ELF-1 (cell line): ENCODE measurements around the gene NPNT.

Experiments
- DNase-seq: peaks from one replicate; pipeline ENCODE4 v3.0.0-alpha.2; 2016; ENCODE audit warnings: low read depth, low spot score

Gene NPNT

DNA sequence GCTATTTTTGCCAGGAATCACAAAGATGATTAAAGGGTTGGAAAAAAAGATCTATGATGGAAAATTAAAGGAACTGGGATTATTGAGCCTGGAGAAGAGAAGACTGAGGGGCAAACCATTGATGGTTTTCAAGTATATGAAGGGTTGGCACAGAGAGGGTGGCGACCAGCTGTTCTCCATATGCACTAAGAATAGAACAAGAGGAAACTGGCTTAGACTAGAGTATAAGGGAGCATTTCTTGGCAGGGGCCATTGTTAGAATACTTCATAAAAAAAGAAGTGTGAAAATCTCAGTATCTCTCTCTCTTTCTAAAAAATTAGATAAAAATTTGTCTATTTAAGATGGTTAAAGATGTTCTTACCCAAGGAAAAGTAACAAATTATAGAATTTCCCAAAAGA, 75.1 kb downstream of the NPNT start:
- no peak for DNase-seq

DNA sequence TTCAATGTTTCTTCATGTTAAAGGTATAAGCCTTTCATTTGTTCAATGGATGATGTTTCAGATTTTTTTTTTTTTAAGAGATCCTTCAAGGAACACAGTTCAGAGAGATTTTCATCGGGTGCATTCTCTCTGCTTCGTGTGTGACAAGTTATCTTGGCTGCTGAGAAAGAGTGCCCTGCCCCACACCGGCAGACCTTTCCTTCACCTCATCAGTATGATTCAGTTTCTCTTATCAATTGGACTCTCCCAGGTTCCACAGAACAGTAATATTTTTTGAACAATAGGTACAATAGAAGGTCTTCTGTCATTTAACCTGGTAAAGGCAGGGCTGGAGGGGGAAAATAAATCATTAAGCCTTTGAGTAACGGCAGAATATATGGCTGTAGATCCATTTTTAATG, 75.8 kb downstream of the NPNT start:
- DNase-seq = no peak

DNA sequence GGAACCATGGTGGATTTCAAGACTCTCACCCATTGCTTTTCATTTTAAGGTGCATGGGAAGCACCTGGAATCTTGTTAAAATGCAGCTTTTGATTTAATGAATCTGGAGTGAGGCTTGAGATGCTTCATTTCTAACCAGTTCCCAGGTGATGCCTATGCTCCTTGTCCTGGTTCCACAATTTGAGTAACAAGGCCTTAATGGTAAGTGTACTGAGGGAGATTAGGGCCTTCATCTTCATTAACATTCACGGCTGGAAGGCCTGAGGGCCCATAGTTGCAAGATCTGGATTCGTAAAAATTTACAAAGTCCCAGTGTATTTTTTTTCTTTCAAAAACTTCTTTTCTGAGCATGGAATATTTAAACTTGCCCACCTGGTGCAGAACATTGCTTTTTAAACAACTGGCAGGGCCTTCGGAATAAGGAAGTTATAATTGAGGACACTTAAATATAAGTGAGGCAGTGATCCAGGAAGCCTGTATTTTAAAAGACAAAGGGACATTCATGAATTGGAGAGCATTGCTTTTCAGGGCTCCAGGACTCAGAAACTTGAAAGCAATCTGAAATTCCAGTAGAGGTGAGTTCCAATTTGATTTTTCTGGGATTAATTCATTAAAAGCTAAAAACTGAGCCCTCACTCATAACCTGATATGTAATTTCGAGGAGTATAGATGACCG, 77.8 kb downstream of the NPNT start:
- DNase-seq = no peak

DNA sequence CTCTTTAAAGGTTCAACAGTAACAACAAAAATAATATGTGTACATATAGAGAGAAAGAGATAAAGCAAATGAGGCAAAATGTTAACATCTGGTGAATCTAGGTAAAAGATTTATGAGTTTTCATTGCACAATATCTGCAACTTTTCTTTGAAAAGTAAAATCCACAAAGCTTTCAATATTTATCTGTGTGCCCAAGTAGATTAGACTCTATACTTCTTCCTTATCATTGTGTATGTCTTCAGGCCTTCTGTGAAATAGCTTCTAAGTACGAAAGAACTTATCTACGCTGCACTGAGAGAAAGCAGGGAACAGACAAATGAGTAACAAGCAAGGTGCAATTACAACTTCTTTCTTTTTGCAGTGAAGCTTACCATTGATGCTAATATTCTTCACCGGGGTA, 81.6 kb downstream of the NPNT start:
- no peak for DNase-seq

DNA sequence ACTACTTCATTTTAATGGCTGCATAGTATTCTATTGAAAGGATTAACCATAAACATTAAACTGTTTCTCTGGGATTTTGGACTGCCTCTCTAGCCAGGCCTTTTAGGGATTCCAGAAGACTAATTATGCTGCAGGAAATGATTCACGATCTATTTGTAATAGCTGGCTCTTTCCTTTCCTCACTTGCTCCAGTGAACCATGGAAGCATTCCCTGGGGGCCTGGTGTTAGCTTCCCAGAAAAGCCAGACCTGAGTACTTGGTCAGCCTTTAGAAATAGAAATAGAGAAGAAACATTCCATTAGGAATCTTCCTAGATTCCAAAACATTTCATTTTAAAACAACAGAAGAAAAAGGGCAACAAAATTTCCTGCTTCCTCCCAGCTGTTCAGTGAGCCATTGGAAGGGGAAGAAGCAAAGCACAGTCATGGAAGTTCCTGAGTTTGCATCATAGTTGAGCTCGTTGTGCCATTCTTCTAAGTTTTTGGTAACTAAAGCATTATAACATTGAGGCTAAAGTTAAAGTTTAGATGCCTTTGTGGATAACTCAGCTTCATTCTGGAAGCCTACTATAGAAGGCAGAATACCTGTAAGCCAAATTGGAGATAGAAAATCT, 83.5 kb downstream of the NPNT start:
- DNase-seq = no peak

DNA sequence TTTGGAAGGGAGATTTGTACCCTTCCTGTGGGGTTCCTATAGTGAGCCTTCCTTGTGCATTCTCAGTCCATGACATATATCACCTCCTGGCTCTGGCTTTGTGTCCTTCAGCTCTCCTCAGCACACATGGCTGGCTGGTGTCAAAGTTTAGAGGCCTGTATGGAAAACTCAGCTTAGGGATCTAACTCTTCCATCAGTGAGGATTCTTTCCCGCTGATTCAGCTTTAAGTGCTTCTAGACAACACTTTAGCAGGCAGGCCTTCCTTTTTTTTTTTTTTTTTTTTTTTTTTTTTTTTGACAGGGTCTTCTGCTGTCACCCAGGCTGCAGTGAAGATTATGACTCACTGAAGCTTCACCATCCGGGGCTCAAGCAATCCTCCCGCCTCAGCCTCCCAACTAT, 84.2 kb downstream of the NPNT start:
- DNase-seq = peak; percentile 37

DNA sequence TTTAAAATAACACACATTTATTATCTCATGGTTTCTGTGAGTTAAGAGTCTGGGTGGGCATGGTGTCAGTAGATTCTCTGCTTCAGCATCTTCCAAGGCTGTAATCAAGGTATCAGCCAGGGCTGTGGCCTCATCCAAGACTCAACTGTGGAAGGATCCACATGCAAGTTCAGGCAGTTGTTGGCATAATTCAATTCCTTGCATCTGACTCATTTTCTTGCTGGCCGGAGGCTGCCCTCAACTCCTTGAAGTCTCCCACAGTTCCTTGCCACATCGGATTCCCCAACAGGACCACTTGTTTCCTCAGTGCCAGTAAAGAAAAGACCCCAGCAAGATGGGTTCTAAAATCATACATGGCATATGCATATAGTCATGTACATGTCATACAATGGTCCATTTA, 93.4 kb downstream of the NPNT start:
- DNase-seq = no peak

DNA sequence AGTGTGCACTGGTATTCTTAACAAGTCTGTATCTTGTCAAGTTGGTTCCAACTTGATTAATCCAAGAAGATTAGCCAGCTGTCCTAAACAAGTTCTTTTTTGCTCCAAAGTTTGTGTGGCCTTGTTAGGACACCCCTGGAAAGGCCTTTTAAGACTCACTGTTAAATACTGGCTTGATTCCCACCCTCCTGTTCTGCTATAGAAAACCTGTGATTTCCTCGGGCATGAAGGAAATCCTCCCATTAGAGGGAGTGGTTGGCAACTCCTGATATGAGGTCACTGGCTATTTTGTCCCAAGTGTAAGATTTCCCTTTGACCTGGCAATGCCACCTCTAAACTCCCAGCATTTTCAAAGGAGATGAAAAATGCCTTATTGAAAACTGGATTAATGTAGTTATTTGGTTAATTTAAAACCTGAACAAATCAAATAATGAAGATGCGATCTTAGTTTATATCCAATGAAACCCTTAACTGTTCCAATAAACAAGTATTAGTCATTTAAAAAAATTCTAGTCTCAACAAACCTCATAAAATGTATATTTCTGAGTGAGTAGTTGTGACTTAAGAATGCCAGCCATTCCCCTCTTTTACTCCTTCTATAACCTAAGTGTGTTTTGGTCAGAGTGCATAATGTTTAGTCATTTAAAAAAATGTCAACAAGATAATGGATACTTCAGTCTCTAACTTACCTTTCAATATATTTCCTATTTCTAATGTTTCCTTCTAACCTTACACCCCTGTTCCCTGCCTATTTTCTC, 94.4 kb downstream of the NPNT start:
- no peak for DNase-seq

DNA sequence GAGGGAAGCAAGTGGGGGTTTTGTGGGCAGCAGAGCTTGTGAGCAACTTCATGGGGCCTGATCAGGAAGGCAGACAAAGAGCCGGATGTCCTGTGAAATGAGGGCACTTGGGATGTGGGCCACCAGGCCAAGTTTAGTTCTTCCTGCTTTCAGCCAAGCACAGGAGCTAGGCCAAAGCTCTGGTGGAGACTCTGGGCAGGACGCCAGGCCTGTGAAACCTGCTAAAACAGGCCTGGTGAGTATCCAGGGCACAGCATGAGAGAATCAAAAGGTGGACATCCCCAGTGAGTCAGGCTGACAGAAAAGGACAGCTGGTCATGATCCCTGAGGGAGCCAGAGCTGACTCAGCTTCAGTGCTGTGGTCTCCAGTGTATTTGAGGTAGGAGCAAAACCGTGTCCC, 95.7 kb downstream of the NPNT start:
- DNase-seq = no peak

DNA sequence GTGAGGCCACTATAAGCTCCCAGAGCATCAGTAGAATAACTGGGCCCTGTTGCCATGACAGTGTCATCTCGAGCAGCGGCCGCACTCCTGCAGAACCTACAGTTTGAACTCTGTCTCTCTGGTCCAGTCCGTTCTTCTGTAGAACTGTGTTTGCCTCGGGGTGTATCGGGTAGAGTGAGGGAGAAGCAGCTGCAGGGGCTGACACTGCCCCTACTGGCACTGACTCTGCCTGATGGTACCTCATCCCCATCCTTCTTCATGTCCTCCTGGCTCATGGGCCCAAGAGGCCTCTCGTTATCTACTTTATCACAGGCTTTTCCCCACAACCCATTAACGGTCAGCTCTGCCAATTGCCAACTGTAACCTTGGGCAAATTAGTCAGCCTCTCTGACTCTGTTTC, 96.5 kb downstream of the NPNT start:
- DNase-seq = no peak

DNA sequence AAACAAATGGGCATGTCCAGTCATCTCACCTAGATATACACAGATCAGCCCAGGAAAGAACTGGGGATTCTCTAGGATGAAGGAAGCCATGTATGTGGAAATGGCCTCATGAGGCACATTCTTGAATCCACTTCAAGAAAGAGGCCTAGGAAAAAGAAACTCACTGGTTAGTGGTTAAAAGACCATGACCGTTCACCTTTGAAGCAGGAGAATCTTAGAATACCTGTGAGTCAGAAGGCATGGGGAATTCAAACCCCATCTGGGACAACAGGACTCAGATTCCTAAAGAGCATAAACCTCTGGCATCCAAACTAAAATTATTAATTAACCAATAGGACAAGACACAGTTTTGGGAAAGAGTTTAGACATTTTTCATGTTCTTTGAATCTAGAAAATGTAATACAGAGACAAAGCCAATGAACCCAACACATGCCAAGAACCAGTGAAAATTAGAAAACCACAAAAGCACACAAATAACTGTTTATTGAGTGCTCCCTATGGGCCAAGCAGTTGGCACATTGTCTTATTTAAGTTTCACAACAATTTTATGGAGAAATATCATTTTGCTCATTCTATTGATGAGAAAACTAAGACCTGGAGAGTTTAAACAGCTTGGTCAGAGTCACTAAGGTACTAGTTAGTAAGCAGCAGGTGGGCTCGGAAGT, 97.5 kb downstream of the NPNT start:
- no peak for DNase-seq

DNA sequence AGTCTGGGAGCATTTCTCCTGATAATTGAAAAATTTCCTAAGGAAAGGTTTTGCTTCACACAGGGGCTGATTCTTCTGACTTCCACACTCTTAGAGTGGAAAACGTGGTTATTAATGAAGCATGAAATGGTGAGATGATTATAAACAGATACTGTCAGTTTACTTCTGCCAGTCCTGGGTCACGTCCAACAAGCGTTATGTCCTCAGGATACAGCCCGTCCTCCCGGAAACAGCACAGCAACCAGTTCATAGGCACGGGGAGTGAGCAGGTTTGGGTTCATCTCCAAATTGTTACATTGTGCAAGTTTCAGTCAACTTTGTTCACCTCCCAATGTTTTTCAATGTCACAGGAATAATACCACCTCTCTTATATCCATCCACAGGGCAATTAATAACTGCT, 98.8 kb downstream of the NPNT start:
- no peak for DNase-seq

DNA sequence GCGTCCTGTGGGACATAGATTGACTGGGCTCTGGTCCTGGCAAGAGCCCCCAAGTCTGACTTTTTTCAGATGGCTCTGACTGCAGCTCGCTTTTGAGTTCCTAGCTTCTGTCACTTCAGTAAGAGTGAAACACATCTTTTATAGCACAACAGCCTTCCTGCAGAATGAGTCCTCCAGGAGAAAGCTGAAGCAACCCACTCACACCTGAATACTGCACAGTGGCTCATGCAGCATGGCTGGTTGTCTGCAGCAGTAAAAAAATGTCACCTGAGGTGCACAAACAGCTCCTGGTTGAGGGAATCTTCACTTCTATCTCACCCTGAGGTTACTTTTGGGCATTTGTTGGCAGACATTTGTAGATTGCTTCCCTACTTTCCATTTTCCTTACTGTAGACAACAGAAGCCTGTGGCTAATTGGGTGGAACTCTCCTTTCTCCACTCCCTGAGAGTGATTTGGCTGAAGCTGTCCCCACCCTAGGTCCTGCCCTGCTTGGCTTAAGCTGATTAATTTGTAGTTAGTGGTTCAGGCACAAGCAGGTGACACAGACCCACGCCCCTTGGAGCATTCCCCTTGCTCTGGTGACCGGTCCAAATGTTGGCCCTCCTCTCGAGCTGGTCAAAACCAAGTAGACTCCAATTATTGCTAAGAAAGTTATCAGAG, 99.7 kb downstream of the NPNT start:
- no peak for DNase-seq

DNA sequence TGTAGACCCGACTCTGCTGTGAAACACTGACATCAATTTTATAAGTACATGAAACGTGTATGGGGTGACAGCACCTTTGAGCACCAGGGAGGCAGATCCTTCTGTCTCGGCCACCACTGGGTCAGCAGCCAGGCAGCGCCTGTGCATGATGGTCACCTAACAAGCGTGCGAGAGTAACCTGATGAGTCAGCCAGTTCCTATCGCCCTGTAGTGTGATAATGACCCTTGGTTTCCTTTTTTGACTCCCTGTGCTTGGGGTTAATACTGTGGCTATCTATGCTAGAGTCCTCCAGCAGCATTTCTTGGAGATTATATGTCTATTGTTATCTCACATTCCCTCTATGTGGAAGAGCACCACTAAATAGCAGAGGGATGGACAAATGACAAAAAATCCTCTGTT, 101.6 kb downstream of the NPNT start:
- no peak for DNase-seq

DNA sequence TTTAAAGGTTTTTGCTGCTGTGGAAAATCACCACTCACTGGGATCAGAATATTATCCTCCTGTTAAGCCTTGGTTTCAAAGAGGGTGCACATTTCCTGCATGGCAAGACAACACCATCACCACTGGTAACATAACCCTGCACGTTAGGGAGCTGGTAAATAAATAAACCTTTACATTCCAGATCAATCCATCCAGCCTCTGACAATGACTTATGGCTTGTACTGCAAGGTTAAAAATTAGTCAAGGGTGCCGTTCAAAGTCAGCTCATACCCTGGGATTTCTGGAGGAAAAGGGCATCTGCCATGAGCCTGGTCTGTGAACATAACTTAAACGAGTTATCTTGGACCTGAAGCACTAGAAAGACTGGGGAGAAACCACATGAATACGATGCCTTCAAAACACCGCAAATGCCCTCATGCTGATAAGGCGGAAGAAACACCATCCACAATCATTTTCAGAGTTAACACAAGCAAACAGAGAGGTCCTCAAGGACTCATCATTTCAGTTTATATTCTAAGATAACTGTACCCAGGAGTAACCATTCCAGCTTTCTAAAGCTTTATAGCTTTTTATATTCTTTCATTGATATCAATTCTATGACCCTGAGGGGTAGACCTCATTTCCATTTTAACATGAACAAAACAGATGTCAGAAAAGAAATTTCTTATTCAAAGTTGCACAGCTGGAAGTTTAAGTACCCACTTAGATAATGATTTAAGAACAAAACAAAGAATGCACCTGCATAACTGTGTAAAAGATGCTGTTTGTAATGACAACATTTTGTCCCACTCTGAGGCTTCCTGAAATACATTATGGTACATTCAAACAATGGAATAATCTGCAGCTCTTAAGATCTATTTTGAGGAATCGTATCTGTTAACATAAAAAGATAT, 103.1 kb downstream of the NPNT start:
- DNase-seq = peak; percentile 42

DNA sequence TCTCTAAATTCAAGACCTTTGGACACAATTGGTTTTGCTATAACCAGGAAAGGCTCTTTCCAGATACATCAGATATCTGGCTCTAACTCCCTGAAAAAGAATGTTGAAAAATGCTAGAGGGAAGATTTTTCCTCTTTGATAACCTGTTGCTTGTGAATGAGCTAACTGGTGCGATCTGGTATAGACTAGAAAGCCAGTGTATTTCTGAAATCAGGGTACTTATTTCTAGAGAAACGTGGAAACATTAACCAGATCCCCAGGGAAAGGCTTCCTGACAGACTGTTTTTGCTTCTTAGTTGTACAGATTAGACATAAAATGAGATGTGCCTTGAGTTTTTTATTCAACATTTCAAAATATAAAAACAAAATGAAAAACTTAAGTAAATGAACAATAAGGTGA, 107.7 kb downstream of the NPNT start:
- DNase-seq = no peak

DNA sequence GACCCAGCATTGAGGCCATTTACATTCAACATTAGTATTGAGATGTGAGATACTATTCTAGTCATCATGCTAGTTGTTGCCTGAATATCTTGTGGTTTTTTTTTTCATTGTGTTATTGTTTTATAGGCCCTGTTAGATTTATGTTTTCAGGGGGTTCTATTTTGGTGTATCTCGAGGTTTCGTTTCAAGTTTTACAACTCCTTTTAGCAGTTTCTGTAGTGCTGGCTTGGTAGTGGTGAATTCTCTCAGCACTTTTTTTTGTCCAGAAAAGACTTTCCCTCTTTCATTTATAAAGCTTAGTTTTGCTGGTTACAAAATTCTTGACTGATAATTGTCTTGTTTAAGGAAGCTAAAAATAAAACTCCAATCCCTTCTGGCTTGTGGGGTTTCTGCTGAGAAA, 115.5 kb downstream of the NPNT start:
- DNase-seq = no peak

DNA sequence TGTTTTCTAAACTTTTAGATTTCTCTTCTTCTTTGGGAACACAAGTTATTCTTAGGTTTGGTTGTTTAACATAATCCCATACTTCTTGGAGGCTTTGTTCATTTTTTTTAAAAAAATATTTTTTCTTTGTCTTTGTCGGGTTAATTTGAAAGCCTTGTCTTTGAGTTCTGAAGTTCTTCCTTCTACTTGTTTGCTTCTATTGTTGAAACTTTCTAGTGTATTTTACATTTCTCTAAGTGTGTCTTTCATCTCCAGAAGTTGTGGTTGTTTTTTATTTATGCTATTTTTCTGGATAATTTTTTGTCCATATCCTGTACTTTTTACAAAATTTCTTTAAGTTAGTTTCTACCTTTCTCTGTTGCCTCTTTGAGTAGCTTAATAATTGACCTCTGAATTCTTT, 116.1 kb downstream of the NPNT start:
- no peak for DNase-seq

DNA sequence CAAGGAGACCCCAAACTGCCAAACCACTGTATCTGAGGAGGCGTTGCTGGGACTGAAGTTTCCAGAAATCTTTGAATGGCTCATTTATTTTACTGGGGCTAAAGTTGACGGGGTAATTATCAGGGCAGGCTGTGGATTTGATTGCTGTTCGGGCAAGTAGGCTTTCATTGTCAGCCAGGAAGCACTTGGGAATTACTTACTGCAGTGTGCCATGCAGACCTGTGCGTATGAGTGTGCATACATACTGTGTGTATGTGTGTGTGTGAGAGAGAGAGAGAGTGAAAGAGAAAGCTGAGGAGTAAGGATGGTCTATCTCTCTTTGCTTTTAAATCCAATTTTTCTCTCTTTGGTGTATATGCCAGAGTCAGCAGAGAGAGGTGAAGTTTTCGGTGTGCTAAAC, 122.7 kb downstream of the NPNT start:
- no peak for DNase-seq

DNA sequence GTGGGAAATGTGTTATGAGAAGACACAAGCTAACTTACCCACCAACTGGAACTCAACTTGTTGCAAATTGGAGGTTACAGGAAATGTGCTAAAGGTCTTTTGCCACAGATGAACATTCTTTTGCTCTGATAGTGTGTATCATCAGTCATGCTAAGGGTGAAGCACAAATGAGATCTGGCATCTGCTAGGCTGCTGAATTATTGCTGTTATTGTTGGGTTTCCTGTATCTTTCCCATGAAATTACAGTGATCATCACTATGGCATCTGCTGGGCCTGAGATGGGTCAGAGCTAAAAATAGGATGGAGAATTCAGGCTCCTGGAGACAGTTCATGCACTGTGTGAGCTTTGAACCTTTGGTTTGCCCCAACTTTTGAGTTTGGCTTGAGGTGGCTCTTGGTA, 124.5 kb downstream of the NPNT start:
- DNase-seq = no peak
